H9 (cell line): ENCODE data around the gene SBK2. TPM values are rescaled to one million over a fixed set of nuclear protein-coding genes. Genes with fewer than 3 reads are reported as not detected.

ENCODE experiments used
- DNase-seq: peaks from one replicate; pipeline ENCODE4 v3.0.0-alpha.2; 2017
- H2AFZ ChIP-seq: one replicate; pipeline ENCODE4 v1.6.1; 2013; ENCODE audit warnings: mild to moderate bottlenecking, low read length, control low read depth, moderate library complexity
- H2AK5ac ChIP-seq: 2 replicates; pipeline ENCODE4 v1.6.1; 2013; ENCODE audit warnings: low read length, control low read depth, mixed read lengths; ENCODE audit not compliant: insufficient read length
- H2BK120ac ChIP-seq: one replicate; pipeline ENCODE4 v1.6.1; 2013; ENCODE audit warnings: low read depth, mild to moderate bottlenecking, low read length, control low read depth, inconsistent platforms; ENCODE audit not compliant: poor library complexity, severe bottlenecking
- H2BK12ac ChIP-seq: 2 replicates; pipeline ENCODE4 v1.6.1; 2013; ENCODE audit warnings: low read length, control low read depth, mixed read lengths, low read depth; ENCODE audit not compliant: insufficient read length
- H2BK15ac ChIP-seq: 2 replicates; pipeline ENCODE4 v1.6.1; 2013; ENCODE audit warnings: low read depth, low read length, control low read depth
- H2BK20ac ChIP-seq: one replicate; pipeline ENCODE4 v1.6.1; 2013; ENCODE audit warnings: low read depth, mild to moderate bottlenecking, low read length, control low read depth, inconsistent platforms; ENCODE audit not compliant: poor library complexity, severe bottlenecking
- H2BK5ac ChIP-seq: 2 replicates; pipeline ENCODE4 v1.6.1; 2013; ENCODE audit warnings: low read length, control low read depth, mixed read lengths; ENCODE audit not compliant: insufficient read length
- H3K14ac ChIP-seq: 2 replicates; pipeline ENCODE4 v1.6.1; 2013; ENCODE audit warnings: low read length, control low read depth; ENCODE audit not compliant: insufficient read depth
- H3K18ac ChIP-seq: 2 replicates; pipeline ENCODE4 v1.6.1; 2013; ENCODE audit warnings: low read depth, mild to moderate bottlenecking, mixed read lengths, low read length, control low read depth; ENCODE audit not compliant: insufficient read length
- H3K23ac ChIP-seq: 2 replicates; pipeline ENCODE4 v1.6.1; 2013; ENCODE audit warnings: low read length, control low read depth, mixed read lengths, low read depth; ENCODE audit not compliant: insufficient read length
- H3K23me2 ChIP-seq: 2 replicates; pipeline ENCODE4 v1.6.1; 2013; ENCODE audit warnings: low read depth, mild to moderate bottlenecking, mixed read lengths, low read length, control low read depth; ENCODE audit not compliant: insufficient read length, poor library complexity, severe bottlenecking
- H3K27ac ChIP-seq: 2 replicates; pipeline ENCODE4 v1.5.1; 2013; ENCODE audit warnings: low read length, control low read depth, mixed read lengths, low read depth; ENCODE audit not compliant: insufficient read length
- H3K27me3 ChIP-seq: 2 replicates; pipeline ENCODE4 v1.6.1; 2013; ENCODE audit warnings: low read length, control low read depth, inconsistent platforms; ENCODE audit not compliant: insufficient read depth
- H3K4ac ChIP-seq: 2 replicates; pipeline ENCODE4 v1.6.1; 2013; ENCODE audit warnings: low read depth, mild to moderate bottlenecking, control low read depth, inconsistent platforms, low read length, moderate library complexity
- H3K4me1 ChIP-seq: 2 replicates; pipeline ENCODE4 v1.6.1; 2013; ENCODE audit warnings: low read length, control low read depth, inconsistent platforms; ENCODE audit not compliant: insufficient read depth
- H3K4me2 ChIP-seq: 2 replicates; pipeline ENCODE4 v1.6.1; 2013; ENCODE audit warnings: low read length, control low read depth, mixed read lengths; ENCODE audit not compliant: insufficient read length, insufficient read depth
- H3K56ac ChIP-seq: 2 replicates; pipeline ENCODE4 v1.6.1; 2013; ENCODE audit warnings: low read depth, mild to moderate bottlenecking, mixed read lengths, low read length, control low read depth; ENCODE audit not compliant: insufficient read length
- H3K79me1 ChIP-seq: 2 replicates; pipeline ENCODE4 v1.6.1; 2013; ENCODE audit warnings: low read depth, mild to moderate bottlenecking, moderate library complexity, low read length, control low read depth, inconsistent platforms; ENCODE audit not compliant: insufficient read depth, poor library complexity, severe bottlenecking
- H3K79me2 ChIP-seq: 2 replicates; pipeline ENCODE4 v1.6.1; 2013; ENCODE audit warnings: low read length, control low read depth, inconsistent platforms; ENCODE audit not compliant: insufficient read depth
- H3K9ac ChIP-seq: 2 replicates; pipeline ENCODE4 v1.6.1; 2013; ENCODE audit warnings: low read length, control low read depth, mixed read lengths; ENCODE audit not compliant: insufficient read length; ENCODE audit errors: extremely low read depth
- H3K9me3 ChIP-seq: one replicate; pipeline ENCODE4 v1.6.1; 2013; ENCODE audit warnings: low read depth, low read length, inconsistent platforms; ENCODE audit not compliant: control insufficient read depth
- H3T11ph ChIP-seq: one replicate; pipeline ENCODE4 v1.6.1; 2013; ENCODE audit warnings: mild to moderate bottlenecking, low read length, control low read depth, inconsistent platforms
- H4K20me1 ChIP-seq: one replicate; pipeline ENCODE4 v1.6.1; 2013; ENCODE audit not compliant: control insufficient read depth, insufficient read length, insufficient read depth
- H4K5ac ChIP-seq: 2 replicates; pipeline ENCODE4 v1.6.1; 2013; ENCODE audit warnings: low read depth, mild to moderate bottlenecking, mixed read lengths, low read length, control low read depth; ENCODE audit not compliant: insufficient read length
- H4K8ac ChIP-seq: replicated peaks from 2 replicates; pipeline ENCODE4 v1.6.1; 2013; ENCODE audit warnings: low read length, control low read depth, mixed read lengths, low read depth; ENCODE audit not compliant: insufficient read length
- H4K91ac ChIP-seq: 2 replicates; pipeline ENCODE4 v1.6.1; 2013; ENCODE audit warnings: low read depth, mild to moderate bottlenecking, moderate library complexity, mixed read lengths, low read length, control low read depth; ENCODE audit not compliant: insufficient read length
- H3K27ac Mint-ChIP-seq, 3 experiments: 2 replicates in 2 of 3; 3 replicates in 1 of 3; pipeline ENCODE4 v1.8.0; 2020 to 2021; ENCODE audit warnings: mixed read lengths in 3 of 3, mild to moderate bottlenecking in 1 of 3, moderate library complexity in 1 of 3
- H3K27me3 Mint-ChIP-seq: 2 replicates; pipeline ENCODE4 v1.8.0; 2021; ENCODE audit warnings: low read depth, mild to moderate bottlenecking, moderate library complexity, mixed read lengths
- H3K36me3 Mint-ChIP-seq, 3 experiments: 2 replicates in 2 of 3; 3 replicates in 1 of 3; pipeline ENCODE4 v1.8.0; 2020 to 2021; ENCODE audit warnings: low read depth in 3 of 3, mixed read lengths in 3 of 3; ENCODE audit not compliant: insufficient read depth in 1 of 3
- H3K4me1 Mint-ChIP-seq, 2 experiments: 2 replicates each; pipeline ENCODE4 v1.8.0; 2020; ENCODE audit warnings: mixed read lengths in 2 of 2
- H3K4me3 Mint-ChIP-seq, 2 experiments: 2 replicates in 1 of 2; 3 replicates in 1 of 2; pipeline ENCODE4 v1.8.0; 2020 to 2021; ENCODE audit warnings: mild to moderate bottlenecking in 2 of 2, mixed read lengths in 2 of 2, moderate library complexity in 1 of 2
- H3K9me3 Mint-ChIP-seq, 2 experiments: 2 replicates in 1 of 2; 3 replicates in 1 of 2; pipeline ENCODE4 v1.8.0; 2020; ENCODE audit warnings: mild to moderate bottlenecking in 2 of 2, mixed read lengths in 2 of 2, moderate library complexity in 1 of 2
- CTCF ChIP-seq: fragments of 200-600 bp; sonication (generic); conservative IDR thresholded peaks from 3 replicates; pipeline ENCODE4 v1.8.0; 2021; ENCODE audit warnings: antibody characterized with exemption, mild to moderate bottlenecking
- WGBS: extraction: QIAGEN DNeasy Blood & Tissue Kit; methylation state at CpG from one replicate; pipeline ENCODE4 v1.1.7; 2013; ENCODE audit warnings: missing lambda C conversion rate, low lambda C conversion rate, mixed read lengths; ENCODE audit not compliant: insufficient read length; ENCODE audit errors: extremely low coverage; 5-methylcytosine and 5-hydroxymethylcytosine counted together
- total RNA-seq: library from RNA; stranded (reverse); gene quantifications from 2 replicates; pipeline ENCODE4 v1.2.1, GENCODE V29; 2021

The SBK2 gene
- total RNA-seq, 1 experiment from 2014 or later = 2.8 TPM

- H3K27ac Mint-ChIP-seq = no peak overlapping the region; a peak in 1 of 7 replicates
- H4K8ac ChIP-seq = no peak overlapping the region
- no peak overlapping the region for H2AK5ac ChIP-seq
- H2BK20ac ChIP-seq = no peak overlapping the region
- H3K18ac ChIP-seq = no peak overlapping the region
- no peak overlapping the region for H3K4me3 Mint-ChIP-seq
- no peaks in the 10 kb centered on the region for H3K27me3 ChIP-seq
- H4K20me1 ChIP-seq = peaks cover under 1% of the 10 kb centered on the region
- DNase-seq = no peak
- H3K9me3 Mint-ChIP-seq = peaks cover 4 to 14% of the 10 kb centered on the region in 2 experiments; a peak in 4 of 5 replicates
- no peak overlapping the region for H3K27ac ChIP-seq
- no peak for TF ChIP-seq CTCF
- H3K27me3 Mint-ChIP-seq = peaks cover 17% of the 10 kb centered on the region
- peaks cover 16 to 44% of the 10 kb centered on the region in 2 experiments for H3K4me1 Mint-ChIP-seq
- H3K23me2 ChIP-seq = peaks cover 4% of the 10 kb centered on the region
- no peaks in the 10 kb centered on the region for H3K4me1 ChIP-seq
- no peak overlapping the region for H3K4me2 ChIP-seq
- H4K91ac ChIP-seq = no peak overlapping the region
- no peak overlapping the region for H3K4ac ChIP-seq
- no peak overlapping the region for H3K56ac ChIP-seq
- no peaks in the 10 kb centered on the region for H3K79me1 ChIP-seq
- H2AFZ ChIP-seq = no peak overlapping the region
- no peak overlapping the region for H2BK5ac ChIP-seq
- H3K9me3 ChIP-seq = no peaks in the 10 kb centered on the region
- H2BK15ac ChIP-seq = no peak overlapping the region
- H3K36me3 Mint-ChIP-seq = peaks cover 0 to under 1% (median 0%) of the 10 kb centered on the region in 3 experiments; a peak in 1 of 7 replicates
- H3K79me2 ChIP-seq = no peaks in the 10 kb centered on the region
- H2BK120ac ChIP-seq = no peak overlapping the region
- H4K5ac ChIP-seq = no peak overlapping the region
- no peak overlapping the region for H3T11ph ChIP-seq
- H3K23ac ChIP-seq = no peak overlapping the region
- no CpG with 5 or more reads among the region's 23 CpGs for WGBS
- no peak overlapping the region for H2BK12ac ChIP-seq
- no peak overlapping the region for H3K14ac ChIP-seq
- no peak overlapping the region for H3K9ac ChIP-seq
Observed at GRCh38 chr19:55544776-55545439, 8.0 kb upstream of the SBK2 start.
